Measurements from ENCODE around the gene ZNF805. TPM values are rescaled to one million over a fixed set of nuclear protein-coding genes. Genes with fewer than 3 reads are reported as not detected.

ZNF805 gene
- total RNA-seq, 1 experiment from 2014 or later: 18.2 TPM

GRCh38 chr19:57267291-57267690 is 26.9 kb downstream of the ZNF805 start (continued):
- TF ChIP-seq PRDM15 (CRISPR knock-in tag; IDR thresholded peaks at IDR 0.05) (no peak), MLX (CRISPR knock-in tag; IDR thresholded peaks at IDR 0.05) (no peak)

- CTCF ChIA-PET: interaction anchor here (1.0 kb wide), 1 partner anchor 33 kb away, joined by 3 read pairs; no protein-coding TSS in a partner anchor
- ATAC-seq: no peak
Observed at GRCh38 chr19:57269515-57270250, 29.3 kb downstream of the ZNF805 start.

GRCh38 chr19:57271280-57271679 is 30.8 kb downstream of the ZNF805 start:
- no peak overlapping the region for H3K4me3 Mint-ChIP-seq
- POLR2A ChIA-PET: no interaction called here

More at GRCh38 chr19:57269515-57270250, 29.3 kb downstream of the ZNF805 start:
- DNase-seq (ENCODE audit: low spot score): no peak
- Mint-ChIP-seq H3K27me3 (ENCODE audit: low read depth) (no peaks in the 10 kb centered on the region; the same call in 1 of the 2 replicates), H3K36me3 (no peaks in the 10 kb centered on the region), H3K27ac (0 out of 2 replicates have a peak overlapping the region, but pooled peaks have one; percentile 29), H3K9me3 (no peaks in the 10 kb centered on the region), H3K4me3 (no peak overlapping the region), H3K4me1 (peaks cover 6% of the 10 kb centered on the region)
- POLR2A ChIA-PET: no interaction called here
- TF ChIP-seq ESRRA (CRISPR knock-in tag; IDR thresholded peaks at IDR 0.05; ENCODE audit: borderline replicate concordance) (no peak), FOXP1 (CRISPR knock-in tag; IDR thresholded peaks at IDR 0.05; ENCODE audit: borderline replicate concordance) (no peak), KAT7 (CRISPR knock-in tag; IDR thresholded peaks at IDR 0.05; ENCODE audit: borderline replicate concordance) (no peak), GRHL2 (CRISPR knock-in tag; IDR thresholded peaks at IDR 0.05; ENCODE audit: insufficient replicate concordance, severe bottlenecking) (no peak), ATF2 (CRISPR knock-in tag; IDR thresholded peaks at IDR 0.05; ENCODE audit: borderline replicate concordance, low read depth) (no peak), USF2 (CRISPR knock-in tag; IDR thresholded peaks at IDR 0.05) (no peak), ELF4 (CRISPR knock-in tag; IDR thresholded peaks at IDR 0.05; ENCODE audit: low read depth) (no peak), IRF2 (CRISPR knock-in tag; IDR thresholded peaks at IDR 0.05; ENCODE audit: borderline replicate concordance, low read depth) (no peak), SOX15 (CRISPR knock-in tag; IDR thresholded peaks at IDR 0.05) (no peak), E2F4 (CRISPR knock-in tag; IDR thresholded peaks at IDR 0.05; ENCODE audit: borderline replicate concordance, low read depth) (no peak), TP53 (CRISPR knock-in tag; IDR thresholded peaks at IDR 0.05) (no peak)

More at GRCh38 chr19:57271280-57271679, 30.8 kb downstream of the ZNF805 start:
- no peak overlapping the region for H3K27ac Mint-ChIP-seq
- no peak for TF ChIP-seq RORB (CRISPR knock-in tag; IDR thresholded peaks at IDR 0.05)
- TF ChIP-seq ZNF121 (CRISPR knock-in tag; IDR thresholded peaks at IDR 0.05): 0 out of 2 replicates have a peak, but pooled peaks have one; percentile 33
- ATAC-seq (no peak), DNase-seq (ENCODE audit: low spot score) (no peak)
- no peaks in the 10 kb centered on the region for H3K9me3 Mint-ChIP-seq
- H3K36me3 Mint-ChIP-seq: no peaks in the 10 kb centered on the region
- H3K4me1 Mint-ChIP-seq: peaks cover 6% of the 10 kb centered on the region
- H3K27me3 Mint-ChIP-seq (ENCODE audit: low read depth): no peaks in the 10 kb centered on the region; the same call in 1 of the 2 replicates
- CTCF ChIA-PET: no interaction called here
